AG04450 (cell line): ENCODE results near the gene EYA3. TPM values are rescaled to one million over a fixed set of nuclear protein-coding genes. Genes with fewer than 3 reads are reported as not detected.

Experiments used
- CTCF ChIA-PET: fragments of 300-600, 350-600 bp; formaldehyde crosslinking; extraction: SDS; loops from one replicate; lab custom pipeline; 2022; ENCODE audit warnings: antibody characterized with exemption, inconsistent platforms; lab: Charles Lee
- POLR2A ChIA-PET: fragments of 350-600 bp; formaldehyde crosslinking; extraction: SDS; loops from one replicate; lab custom pipeline; 2021; ENCODE audit warnings: antibody characterized with exemption, inconsistent platforms; lab: Yijun Ruan, JAX
- DNase-seq: peaks from one replicate; pipeline ENCODE4 v3.0.0-alpha.2; 2011; ENCODE audit warnings: low read depth, low spot score
- H3K27ac ChIP-seq: one replicate; pipeline ENCODE4 v1.5.1; 2012; ENCODE audit warnings: low read depth, low read length, control low read depth
- H3K27me3 ChIP-seq: one replicate; pipeline ENCODE4 v1.6.0; 2012; ENCODE audit warnings: low read length; ENCODE audit not compliant: control insufficient read depth, insufficient read depth
- H3K4me3 ChIP-seq: 2 replicates; pipeline ENCODE4 v1.5.1; 2011; ENCODE audit warnings: mild to moderate bottlenecking, low read depth, low read length, control low read depth
- H3K9me3 ChIP-seq: 2 replicates; pipeline ENCODE4 v1.5.1; 2012; ENCODE audit warnings: low read length; ENCODE audit not compliant: control insufficient read depth, insufficient read depth
- polyA plus RNA-seq: library from polyadenylated mRNA; depleted of rRNA; stranded (reverse); fragments of >200 nt; gene quantifications from 2 replicates; pipeline ENCODE4 v1.2.3, GENCODE V29; 2011
- TF ChIP-seq, protein P1 (sequence below): IDR thresholded peaks from 2 replicates; pipeline ENCODE4 v1.5.1; 2011; ENCODE audit warnings: low read depth, low read length, control low read depth, inconsistent platforms

Gene EYA3
- polyA plus RNA-seq, 1 experiment, result 17.0 TPM

DNA sequence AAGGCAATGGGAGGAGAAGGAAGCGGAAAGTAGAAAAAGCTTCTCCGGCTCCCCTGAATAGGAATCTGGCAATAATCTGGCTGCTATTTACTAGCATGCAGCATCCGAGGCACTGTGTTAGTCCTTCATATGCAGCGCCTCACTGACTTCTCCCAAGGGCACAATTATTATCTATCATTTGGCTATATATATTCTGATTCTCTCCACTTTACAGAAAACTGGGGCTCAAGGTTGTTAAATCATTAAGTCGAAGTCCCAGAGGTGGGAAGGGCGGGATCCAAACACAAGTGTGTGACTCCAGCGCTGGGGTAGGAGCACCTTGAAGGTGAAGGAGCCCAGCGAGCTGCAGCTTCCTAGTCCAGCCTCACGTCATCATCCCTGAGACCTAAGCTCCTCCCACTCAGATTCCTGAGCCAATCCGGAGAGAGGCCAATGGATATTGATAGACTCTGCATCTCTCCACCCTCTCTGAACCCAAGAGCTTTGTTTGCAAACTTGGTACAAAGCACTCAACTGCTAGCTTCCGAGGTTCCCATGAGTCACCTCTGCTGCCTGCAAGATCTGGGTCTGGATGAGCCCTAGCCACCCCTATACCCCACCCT, 16.6 kb upstream of the EYA3 start:
- CTCF ChIA-PET, result interaction anchor here (1.5 to 1.6 kb wide), 2 partner anchors 14 to 144 kb away, joined by 3 to 9 read pairs; no protein-coding TSS in a partner anchor

DNA sequence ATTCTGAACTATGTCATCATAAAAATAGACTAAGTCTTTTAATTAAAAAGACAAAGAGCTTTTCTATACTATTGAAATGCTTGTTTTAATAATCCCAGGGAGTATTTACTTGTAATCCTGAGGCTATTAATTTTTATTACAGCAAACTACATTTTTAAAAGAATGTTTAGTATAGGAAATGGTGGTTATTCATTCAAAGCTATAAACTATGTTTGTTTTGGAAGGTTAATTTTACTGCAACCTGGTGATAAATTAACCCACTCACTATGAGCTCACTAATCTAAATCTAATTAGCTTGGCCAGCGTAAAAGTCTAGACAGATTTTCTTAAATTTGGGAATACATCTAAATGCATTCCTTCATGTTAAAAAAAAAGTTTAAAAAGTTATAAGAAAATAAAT, 13.8 kb upstream of the EYA3 start:
- ChIA-PET CTCF (interaction anchor here (0.7 to 1.2 kb wide), 3 partner anchors 11 to 59 kb away, joined by 3 to 6 read pairs (median 5); no protein-coding TSS in a partner anchor), POLR2A (no interaction called here)
- no peaks in the 10 kb centered on the region for H3K27me3 ChIP-seq
- H3K4me3 ChIP-seq, result no peak overlapping the region
- no peak for DNase-seq
- no peaks in the 10 kb centered on the region for H3K9me3 ChIP-seq
- TF ChIP-seq, protein P1, sequence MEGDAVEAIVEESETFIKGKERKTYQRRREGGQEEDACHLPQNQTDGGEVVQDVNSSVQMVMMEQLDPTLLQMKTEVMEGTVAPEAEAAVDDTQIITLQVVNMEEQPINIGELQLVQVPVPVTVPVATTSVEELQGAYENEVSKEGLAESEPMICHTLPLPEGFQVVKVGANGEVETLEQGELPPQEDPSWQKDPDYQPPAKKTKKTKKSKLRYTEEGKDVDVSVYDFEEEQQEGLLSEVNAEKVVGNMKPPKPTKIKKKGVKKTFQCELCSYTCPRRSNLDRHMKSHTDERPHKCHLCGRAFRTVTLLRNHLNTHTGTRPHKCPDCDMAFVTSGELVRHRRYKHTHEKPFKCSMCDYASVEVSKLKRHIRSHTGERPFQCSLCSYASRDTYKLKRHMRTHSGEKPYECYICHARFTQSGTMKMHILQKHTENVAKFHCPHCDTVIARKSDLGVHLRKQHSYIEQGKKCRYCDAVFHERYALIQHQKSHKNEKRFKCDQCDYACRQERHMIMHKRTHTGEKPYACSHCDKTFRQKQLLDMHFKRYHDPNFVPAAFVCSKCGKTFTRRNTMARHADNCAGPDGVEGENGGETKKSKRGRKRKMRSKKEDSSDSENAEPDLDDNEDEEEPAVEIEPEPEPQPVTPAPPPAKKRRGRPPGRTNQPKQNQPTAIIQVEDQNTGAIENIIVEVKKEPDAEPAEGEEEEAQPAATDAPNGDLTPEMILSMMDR, result no peak
- H3K27ac ChIP-seq, result no peak overlapping the region

More for the DNA sequence above, 16.6 kb upstream of the EYA3 start:
- Histone ChIP-seq H3K9me3 (no peaks in the 10 kb centered on the region), H3K4me3 (no peak overlapping the region), H3K27ac (no peak overlapping the region), H3K27me3 (no peaks in the 10 kb centered on the region)
- POLR2A ChIA-PET, result interaction anchor here (0.9 kb wide), 1 partner anchor 16 kb away, joined by 3 read pairs; no protein-coding TSS in a partner anchor
- TF ChIP-seq, protein P1, result no peak
- DNase-seq, result no peak

DNA sequence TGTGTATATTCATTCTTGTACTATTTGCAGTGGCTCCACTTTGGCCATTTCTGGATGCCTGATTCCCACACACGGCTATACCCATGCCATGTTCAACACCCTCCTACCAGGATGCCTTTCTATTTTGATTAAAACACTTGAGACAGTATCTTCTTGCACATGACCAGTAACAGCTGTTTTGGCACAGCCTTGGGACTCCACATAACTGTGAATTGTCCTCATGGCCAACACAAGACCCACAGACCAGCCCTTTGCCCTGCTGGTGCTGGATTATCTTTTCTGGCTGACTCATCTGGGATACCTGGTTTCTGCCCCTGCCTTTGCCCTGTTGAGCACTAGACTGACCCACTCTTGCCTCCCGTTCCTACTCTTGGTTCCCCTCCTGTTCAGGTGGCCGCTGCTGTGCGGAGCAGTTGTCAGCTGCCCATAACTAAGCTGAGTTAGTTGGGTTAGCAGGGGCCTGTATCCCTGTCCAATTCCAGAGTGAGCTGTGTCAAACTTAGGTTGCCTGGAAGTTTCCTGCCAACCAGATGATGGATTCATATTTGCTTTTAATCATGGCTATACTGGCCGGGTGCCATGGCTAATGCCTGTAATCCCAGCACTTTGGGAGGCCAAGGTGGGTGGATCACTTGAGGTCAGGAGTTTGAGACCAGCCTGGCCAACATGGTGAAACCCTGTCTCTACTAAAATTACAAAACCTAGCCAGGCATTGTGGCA, 10.8 kb upstream of the EYA3 start:
- no peaks in the 10 kb centered on the region for H3K9me3 ChIP-seq
- no peak overlapping the region for H3K4me3 ChIP-seq
- POLR2A ChIA-PET, result interaction anchor here (0.5 to 1.0 kb wide), 3 partner anchors 57 to 72 kb away, joined by 3 to 5 read pairs (median 5); no protein-coding TSS in a partner anchor
- H3K27ac ChIP-seq, result no peak overlapping the region
- CTCF ChIA-PET, result interaction anchor here (0.7 to 0.8 kb wide), 2 partner anchors 11 to 90 kb away, joined by 4 to 5 read pairs; partner anchors contain the start of gene EYA3
- TF ChIP-seq, protein P1, result no peak
- H3K27me3 ChIP-seq, result no peaks in the 10 kb centered on the region
- DNase-seq, result no peak

DNA sequence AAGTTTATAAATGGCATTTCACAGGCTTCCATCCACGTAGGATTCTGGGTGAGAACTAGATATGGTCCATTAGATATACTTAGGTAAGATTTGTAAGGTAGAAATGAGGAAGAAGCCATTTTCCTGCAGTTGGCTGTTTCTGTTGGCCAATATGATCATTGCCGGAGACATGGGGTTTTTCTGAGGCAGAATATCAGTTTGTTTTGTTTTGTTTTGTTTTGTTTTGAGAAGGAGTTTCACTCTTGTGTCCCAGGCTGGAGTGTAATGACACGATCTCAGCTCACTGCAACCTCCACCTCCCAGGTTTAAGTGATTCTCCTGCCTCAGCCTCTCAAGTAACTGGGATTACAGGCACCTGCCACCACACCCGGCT, 8.7 kb upstream of the EYA3 start:
- no peaks in the 10 kb centered on the region for H3K9me3 ChIP-seq
- no peak overlapping the region for H3K4me3 ChIP-seq
- H3K27me3 ChIP-seq, result no peaks in the 10 kb centered on the region
- POLR2A ChIA-PET, result no interaction called here
- no peak overlapping the region for H3K27ac ChIP-seq
- no peak for DNase-seq
- TF ChIP-seq, protein P1, result no peak
- CTCF ChIA-PET, result interaction anchor here (0.6 to 1.5 kb wide), 2 partner anchors 112 to 455 kb away, joined by 3 to 7 read pairs; no protein-coding TSS in a partner anchor
